Measurements from ENCODE around the gene LRRC1.

- TF ChIP-seq POLR2A (IDR thresholded peaks at IDR 0.05; ENCODE audit: low read depth) (no peak), CTCF (IDR thresholded peaks at IDR 0.05) (no peak)
These were observed 1.9 kb upstream of the LRRC1 start for GRCh38 chr6:53792973-53793317.

All from esophagus muscularis mucosa (tissue), 3 donors.